NCI-H2171 treated with DMSO at 0.1 percent for 48 hours (cell line): Measurements from ENCODE around the gene SLC35F1.

ENCODE experiments used
- DNase-seq: peaks from one replicate; lab custom pipeline; 2025; lab: John Stamatoyannopoulos, UW

SLC35F1 gene

GRCh38 chr6:118277631-118278030 is 370.6 kb downstream of the SLC35F1 start:
- no peak for DNase-seq

- DNase-seq = no peak
Measured at GRCh38 chr6:118280210-118280609, 373.1 kb downstream of the SLC35F1 start.

GRCh38 chr6:118281291-118281690 is 374.2 kb downstream of the SLC35F1 start:
- DNase-seq = no peak

GRCh38 chr6:118283766-118284165 is 376.7 kb downstream of the SLC35F1 start:
- peak; percentile 87 for DNase-seq

DNA sequence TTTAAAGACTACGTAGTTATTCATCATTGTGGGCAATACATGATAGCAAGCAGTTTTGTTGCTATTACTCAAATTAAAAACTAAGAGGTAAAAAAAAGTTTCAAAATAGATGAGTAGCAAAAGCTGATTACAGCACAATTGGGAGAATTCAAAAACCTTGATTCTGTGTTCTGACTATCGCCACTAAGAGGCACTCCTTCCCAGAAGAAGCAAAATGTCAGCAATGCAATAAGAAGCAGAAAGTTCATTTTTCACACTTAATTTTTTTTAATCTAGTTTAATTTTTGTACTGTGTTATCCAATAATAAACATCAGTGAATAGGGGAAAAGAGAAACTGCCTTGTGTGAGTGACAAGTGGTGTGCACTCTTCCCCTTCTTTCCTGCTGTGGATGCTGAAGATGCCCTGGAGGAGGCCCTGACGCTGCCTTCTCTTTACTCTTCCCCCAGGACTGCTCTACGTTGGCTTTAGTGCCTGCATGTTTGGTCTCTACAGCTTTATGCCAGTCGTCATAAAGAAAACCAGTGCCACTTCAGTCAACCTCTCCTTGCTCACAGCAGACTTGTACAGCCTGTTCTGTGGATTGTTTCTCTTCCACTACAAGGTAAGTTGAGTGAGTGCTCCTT is 377.8 kb downstream of the SLC35F1 start:
- peak; percentile 3 for DNase-seq

DNA sequence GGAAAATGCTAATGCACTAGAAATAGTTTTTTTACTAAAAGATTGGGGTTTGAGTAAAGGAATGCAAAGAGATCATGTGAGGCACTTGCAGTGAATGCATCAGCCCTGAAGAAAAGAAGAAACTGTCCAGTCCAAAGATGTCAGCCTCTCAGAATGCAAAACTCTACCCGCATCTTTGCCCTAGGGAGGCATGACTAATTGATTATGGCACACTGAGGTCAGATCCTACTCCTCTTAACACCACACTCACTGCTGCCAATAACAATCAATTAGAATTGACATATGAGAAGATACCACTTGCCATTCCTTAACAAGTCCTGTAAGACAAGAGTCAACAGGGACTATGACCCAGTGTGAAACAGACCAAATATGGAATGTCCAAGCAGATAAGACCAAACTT is 378.7 kb downstream of the SLC35F1 start:
- DNase-seq = no peak

- DNase-seq = no peak
Measured at GRCh38 chr6:118288355-118289124, 381.5 kb downstream of the SLC35F1 start.

DNA sequence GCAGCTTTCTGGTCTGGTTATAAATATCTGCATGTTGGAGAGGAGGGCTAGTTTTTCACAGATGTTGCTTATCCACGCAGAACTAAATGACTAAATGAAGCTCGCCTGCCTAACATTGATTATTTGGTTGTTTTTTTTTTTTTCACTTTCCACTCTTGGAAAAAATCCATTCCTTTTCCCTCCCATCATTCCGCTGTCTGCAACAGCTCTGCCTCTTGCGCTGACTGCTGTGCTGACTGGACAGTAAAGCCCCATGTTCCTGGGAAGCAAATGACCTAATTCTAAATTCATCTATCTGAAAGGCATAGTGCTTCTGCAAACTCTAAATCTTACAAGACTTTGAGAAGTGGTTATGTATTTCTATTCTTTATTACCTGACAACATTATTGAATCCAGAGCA is 385.5 kb downstream of the SLC35F1 start:
- peak; percentile 18 for DNase-seq

DNA sequence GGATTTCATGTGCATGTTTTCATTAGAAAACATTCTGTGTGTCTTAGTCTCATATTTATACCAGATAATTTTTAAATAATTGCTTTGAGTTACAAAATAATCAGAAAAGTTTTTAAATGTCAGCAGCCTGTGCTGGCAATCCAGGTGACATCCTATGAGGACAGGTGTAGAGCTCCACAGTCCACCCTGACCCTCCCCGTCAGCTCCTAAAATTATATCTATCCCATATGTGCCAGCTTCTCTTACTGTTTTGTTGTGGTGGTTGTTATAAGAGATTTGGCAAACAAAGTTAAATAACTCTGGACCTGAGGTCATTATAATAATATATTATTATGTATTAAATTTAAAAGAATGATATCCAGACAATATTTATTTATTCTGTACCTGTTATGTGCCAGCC is 387.8 kb downstream of the SLC35F1 start:
- no peak for DNase-seq

DNA sequence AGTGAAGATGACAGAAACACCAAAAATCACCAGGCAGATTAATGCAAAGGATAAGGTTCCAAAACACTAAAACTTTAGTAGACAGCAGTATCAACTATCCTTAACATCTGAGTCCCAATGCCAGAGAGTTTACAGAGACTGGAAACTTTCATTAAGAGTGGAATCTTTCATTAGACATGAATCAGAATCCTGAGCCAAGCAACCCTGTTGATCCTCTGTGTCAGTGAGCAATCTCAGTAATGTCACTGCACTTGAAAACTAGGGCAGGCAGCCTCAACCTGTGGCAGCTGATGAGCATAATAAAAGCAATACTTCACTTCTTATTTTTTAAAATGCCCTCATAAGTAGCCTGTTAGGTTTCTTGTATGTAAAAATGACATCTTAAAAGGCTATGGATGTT is 388.3 kb downstream of the SLC35F1 start:
- DNase-seq = no peak

DNA sequence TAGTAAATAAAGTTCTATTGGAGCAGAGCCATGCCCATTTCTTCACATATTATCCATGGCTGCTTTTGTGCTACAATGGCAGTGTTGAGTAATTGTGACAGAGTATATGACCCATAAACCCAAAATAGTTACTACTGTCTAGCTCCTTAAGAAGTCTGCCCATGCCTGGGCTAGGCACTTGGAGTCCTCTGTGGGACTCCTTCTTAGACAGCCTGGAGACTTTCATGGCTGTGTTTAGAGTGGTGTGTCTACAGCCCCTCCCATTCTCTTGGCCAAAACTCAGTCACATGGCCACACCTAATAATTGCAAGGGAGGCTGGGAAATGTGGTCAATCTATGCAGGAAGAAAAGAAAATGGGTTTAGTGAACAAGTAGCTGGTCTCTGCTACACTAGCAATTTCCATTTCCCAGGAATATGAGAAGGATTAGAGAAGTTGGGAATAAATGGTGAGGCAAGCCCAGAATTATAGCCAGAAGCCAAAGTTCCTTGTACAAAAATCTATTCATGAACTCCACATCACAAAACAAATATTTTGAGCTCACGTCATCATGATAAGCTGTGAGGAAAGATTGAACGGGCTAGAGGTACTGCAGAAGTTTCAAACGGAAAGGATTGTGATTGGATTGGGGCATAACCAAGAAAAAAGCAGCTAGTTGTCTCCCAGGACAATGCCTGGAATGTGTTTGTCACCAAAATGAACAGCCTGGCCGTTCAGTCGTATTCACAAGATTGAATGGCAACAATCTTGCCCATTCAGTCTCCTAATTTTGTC is 389.3 kb downstream of the SLC35F1 start:
- no peak for DNase-seq

DNA sequence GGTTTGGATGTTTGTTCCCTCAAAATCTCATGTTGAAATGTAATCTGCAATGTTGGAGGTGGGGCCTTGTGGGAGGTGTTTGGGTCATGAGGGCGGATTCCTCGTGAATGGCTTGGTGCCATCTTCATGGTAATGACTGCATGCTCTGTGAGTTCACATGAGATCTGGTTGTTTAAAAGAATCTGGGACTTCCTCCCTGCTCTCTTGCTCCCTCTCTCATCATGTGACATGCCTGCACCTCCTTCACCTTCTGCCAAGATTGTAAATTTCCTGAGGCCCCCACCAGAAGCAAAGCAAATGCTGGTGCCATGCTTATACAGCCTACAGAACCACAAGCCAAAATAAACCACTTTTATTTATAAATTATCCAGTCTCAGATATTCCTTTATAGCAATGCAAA is 390.8 kb downstream of the SLC35F1 start:
- no peak for DNase-seq

- DNase-seq = no peak
Measured at GRCh38 chr6:118298476-118299427, 391.7 kb downstream of the SLC35F1 start.

DNA sequence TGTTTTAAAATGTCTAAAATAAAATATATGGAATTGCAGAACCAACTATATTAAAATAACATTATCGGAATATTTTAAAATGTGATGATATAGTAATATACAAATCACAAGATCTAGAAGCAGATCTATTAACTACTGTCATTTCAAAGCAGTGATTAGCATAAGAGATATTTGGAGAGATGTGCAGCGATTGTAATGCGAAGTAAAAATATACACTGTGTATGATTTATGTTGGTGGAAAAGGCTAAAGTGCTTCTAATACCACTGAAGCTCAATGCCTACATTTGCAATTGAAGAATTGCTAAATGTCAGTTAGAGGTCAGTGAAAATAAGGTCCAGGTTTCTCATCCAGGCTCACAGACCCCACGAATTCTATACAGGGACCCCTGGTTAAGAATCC is 392.4 kb downstream of the SLC35F1 start:
- DNase-seq = no peak

GRCh38 chr6:118304321-118304720 is 397.3 kb downstream of the SLC35F1 start:
- no peak for DNase-seq

DNA sequence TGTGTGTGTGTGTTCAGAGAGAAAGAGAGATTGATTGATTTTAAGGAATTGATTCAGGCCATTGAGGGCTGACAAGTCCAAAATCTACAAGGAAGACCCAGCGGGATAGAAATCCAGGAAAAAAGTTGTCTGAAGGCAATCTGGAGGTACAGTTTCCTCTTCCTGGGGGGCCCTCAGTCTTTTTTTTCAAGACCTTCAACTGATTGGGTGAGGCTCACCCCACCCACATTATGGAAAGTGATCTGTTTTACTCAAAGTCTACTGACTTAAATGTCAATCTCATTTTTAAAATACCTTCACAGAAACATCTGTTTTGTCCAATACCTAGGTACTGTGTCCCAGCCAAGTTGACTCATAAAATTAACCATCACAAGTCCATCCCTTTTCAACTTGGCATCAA is 398.0 kb downstream of the SLC35F1 start:
- no peak for DNase-seq

DNA sequence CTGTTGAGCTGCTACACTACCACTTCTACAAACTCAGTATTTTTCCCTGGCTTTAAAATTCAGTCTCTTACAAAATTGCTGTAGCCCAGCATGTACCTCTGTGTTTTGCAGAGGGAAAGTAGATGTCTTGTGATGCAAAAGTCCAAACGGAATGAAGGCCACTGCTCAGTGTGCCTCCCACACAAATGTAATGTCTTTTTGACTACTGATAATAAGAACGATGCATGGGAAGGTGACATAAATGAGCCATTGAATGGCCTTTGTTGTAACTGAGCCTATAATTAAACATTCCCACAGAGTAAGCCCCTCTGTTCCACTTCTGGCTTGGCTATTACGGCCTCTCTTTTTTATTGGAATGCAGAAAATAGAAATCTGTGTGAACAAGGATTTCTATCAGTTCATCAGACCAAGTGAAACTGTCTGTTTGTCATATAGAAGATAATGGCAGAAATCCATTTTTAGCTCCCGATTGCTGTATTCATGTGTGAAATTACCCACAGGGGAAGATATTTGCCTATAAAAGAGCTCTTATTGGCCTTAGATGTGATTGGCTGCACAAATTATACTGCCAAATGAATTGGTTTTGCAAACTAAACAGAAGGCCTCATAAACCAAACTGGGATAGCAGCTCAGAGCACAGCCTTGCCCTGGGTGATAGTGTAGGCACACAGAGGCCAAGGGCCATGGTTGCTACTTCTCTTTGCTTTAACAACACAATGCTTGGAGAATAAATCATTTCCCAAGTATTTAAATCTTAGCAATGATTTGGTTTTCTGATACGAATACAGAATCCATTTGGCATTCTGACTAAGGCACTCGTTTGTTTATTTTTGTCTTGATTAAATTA is 399.6 kb downstream of the SLC35F1 start:
- DNase-seq = no peak

GRCh38 chr6:118307581-118307980 is 400.5 kb downstream of the SLC35F1 start:
- no peak for DNase-seq

DNA sequence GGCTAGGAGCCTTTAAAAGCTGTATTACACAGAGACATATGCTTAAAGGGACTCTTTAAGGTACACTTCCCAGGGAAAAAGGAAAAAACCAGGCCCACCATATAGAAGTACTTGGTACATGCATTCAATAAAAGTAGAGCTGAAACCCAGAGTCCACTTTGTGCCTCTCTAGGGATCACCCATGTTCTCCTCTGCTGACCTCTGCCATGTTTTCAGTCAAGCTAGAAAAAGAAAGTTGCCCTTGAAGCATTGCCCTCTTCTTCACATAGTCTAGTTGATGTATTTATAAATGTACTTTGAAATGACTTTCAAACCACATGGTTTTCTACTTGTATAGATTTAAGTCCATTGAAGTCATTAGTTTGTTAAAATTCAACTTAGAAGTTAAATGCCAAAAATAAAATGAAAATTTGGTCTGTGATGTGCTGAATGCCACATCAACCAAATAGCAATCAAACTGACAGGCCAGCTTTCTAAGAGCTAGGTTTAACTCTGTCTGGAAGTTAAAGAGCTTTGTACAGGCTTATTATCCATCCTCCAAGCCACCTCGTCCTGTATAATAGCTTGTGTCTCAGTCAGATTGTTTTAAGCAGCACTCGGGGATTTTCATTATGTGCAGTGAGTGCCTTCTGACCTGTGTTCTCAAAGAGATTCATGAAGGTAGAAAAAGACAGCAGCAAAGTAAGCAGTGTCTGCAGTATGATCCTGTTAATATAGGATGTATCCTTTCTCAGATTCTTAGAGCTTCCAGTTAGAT is 402.5 kb downstream of the SLC35F1 start:
- DNase-seq = no peak

GRCh38 chr6:118313208-118313607 is 406.1 kb downstream of the SLC35F1 start:
- DNase-seq = no peak
